ENCODE data around the gene UTP4.
"Not testable (repeated sequence)": the region's sequence is repeated elsewhere in the genome, so short reads cannot be mapped to it uniquely, and the experiment has no call there.

Gene UTP4

DNA sequence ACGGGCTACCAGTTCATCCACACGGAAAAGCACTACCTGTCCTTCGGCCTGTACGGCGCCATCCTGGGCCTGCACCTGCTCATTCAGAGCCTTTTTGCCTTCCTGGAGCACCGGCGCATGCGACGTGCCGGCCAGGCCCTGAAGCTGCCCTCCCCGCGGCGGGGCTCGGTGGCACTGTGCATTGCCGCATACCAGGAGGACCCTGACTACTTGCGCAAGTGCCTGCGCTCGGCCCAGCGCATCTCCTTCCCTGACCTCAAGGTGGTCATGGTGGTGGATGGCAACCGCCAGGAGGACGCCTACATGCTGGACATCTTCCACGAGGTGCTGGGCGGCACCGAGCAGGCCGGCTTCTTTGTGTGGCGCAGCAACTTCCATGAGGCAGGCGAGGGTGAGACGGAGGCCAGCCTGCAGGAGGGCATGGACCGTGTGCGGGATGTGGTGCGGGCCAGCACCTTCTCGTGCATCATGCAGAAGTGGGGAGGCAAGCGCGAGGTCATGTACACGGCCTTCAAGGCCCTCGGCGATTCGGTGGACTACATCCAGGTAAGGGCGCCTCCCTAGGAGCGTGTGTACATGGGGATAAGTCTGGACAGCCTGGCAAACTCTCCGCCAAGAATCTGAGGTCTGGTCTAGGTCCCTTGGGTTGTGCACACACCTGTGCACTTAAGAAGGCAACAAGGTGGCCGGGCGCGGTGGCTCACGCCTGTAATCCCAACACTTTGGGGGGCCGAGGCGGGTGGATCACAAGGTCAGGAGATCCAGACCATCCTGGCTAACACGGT, 22.8 kb upstream of the UTP4 start:
- FAIRE-seq (no peak), DNase-seq (ENCODE audit: insufficient read length, low spot score) (no peak)

DNA sequence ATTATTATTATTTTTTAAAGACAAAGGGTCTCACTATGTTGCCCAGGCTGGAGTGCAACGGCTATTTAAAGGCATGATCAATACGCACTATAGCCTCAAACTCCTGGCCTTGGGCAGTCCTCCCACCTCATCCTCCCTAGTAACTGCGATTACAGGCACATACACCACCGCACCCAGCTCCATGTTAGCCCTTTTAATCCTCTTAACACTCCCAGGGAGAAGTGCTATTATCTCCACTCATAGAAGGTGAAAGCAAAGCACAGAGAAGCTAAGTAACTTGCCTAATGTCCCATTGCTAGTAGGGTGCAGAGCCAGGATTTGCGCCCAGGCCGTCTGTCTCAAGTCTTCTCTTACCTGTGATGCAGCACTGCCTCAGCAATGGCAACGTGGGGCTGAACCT, 22.0 kb upstream of the UTP4 start:
- FAIRE-seq (no peak), DNase-seq (ENCODE audit: insufficient read length, low spot score) (no peak)

GRCh38 chr16:69111216-69111875, 21.1 kb upstream of the UTP4 start:
- FAIRE-seq (no peak), DNase-seq (ENCODE audit: insufficient read length, low spot score) (no peak)

GRCh38 chr16:69111876-69112230, 20.6 kb upstream of the UTP4 start:
- DNase-seq (ENCODE audit: insufficient read length, low spot score) (no peak), FAIRE-seq (no peak)

- peak; percentile 87 for DNase-seq (ENCODE audit: insufficient read length, low spot score)
- peak; percentile 8 for FAIRE-seq
These were observed 19.9 kb upstream of the UTP4 start for GRCh38 chr16:69112285-69113129.

GRCh38 chr16:69113216-69113615, 19.2 kb upstream of the UTP4 start:
- FAIRE-seq: no peak
- DNase-seq (ENCODE audit: insufficient read length, low spot score): no peak

GRCh38 chr16:69114346-69114975, 18.0 kb upstream of the UTP4 start:
- FAIRE-seq (no peak), DNase-seq (ENCODE audit: insufficient read length, low spot score) (no peak)

DNA sequence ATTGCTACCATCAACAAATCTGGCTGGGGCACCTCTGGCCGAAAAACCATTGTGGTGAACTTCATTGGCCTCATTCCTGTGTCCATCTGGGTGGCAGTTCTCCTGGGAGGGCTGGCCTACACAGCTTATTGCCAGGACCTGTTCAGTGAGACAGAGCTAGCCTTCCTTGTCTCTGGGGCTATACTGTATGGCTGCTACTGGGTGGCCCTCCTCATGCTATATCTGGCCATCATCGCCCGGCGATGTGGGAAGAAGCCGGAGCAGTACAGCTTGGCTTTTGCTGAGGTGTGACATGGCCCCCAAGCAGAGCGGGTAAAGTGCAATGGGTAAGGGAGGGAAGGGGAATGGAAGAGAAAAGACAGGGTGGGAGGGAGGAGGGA, 17.5 kb upstream of the UTP4 start:
- FAIRE-seq (no peak), DNase-seq (ENCODE audit: insufficient read length, low spot score) (no peak)

- FAIRE-seq (no peak), DNase-seq (ENCODE audit: insufficient read length, low spot score) (no peak)
These were observed 17.1 kb upstream of the UTP4 start for GRCh38 chr16:69115361-69115760.

- no peak for FAIRE-seq
These were observed 16.6 kb upstream of the UTP4 start for GRCh38 chr16:69115837-69116236.

DNA sequence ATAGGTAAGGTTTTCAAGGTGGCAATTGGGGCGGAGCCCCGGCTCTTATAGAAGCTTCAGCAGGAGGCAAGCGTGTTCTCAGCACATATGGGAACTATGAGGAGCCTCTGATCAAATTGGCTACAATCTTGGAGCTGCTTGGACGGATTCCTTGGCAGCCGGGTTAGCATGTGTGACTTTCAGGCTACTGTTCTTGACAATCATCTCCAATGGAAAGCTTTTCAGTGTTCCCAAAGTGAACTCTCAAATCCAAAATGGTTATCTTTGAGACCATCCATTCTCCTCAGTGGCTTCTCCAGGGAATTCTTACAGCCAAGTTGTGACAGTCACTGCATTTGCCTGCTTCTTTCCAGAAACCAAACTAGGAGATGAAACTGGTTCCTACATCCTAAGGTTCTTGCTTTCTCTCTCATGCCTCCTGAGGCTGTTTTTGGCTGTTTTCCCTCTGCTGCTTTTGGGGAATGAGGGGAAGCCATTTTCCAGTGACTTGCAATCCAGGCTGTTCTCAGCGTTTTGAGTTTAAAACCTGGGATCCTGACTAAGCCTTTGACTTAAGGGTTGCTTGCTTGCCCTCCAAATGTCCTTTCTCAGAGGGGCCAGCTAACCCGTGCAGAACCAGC, 16.1 kb upstream of the UTP4 start:
- no peak for DNase-seq (ENCODE audit: insufficient read length, low spot score)
- no peak for FAIRE-seq

More at GRCh38 chr16:69115837-69116236, 16.6 kb upstream of the UTP4 start:
- DNase-seq (ENCODE audit: insufficient read length, low spot score): no peak

DNA sequence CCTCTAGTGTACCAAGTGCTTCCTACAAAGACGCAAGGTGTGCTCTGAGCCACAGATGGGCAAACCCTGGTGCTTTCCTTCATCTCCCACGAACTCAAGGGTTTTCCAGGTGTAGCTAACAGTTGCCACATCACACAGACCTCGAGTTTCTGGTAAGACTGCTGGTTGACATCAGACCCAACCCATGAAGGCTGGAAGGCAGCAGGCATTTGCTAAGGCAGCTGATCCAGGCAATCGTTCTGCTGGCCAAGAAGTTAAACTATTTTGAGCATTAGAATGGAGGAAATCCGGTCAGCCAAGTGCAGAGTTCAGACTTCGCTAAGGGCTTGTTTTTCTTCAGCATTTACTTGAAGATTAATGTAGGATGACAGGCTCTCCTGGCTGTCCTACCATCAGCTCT, 15.5 kb upstream of the UTP4 start:
- no peak for FAIRE-seq
- DNase-seq (ENCODE audit: insufficient read length, low spot score): no peak

DNA sequence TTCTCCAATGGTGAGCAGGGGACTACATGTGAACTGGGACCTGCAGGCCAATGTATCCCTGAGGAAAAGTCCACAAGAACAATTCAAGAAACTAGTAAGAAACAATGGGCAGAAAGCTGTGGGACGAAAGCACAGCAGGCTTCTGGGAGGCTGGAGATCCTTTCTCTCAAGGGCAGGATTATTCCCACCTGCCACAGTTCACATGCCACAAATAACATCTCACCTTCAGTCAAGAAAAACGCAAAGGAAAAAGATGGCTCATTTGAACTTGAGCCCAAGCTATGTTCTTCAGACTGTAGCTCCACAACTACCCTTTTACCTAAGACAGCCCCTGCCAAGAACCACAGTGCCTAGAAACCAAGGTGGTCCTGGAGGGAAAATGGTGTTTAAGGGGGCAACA, 14.0 kb upstream of the UTP4 start:
- DNase-seq (ENCODE audit: insufficient read length, low spot score): no peak
- FAIRE-seq: no peak

- FAIRE-seq (no peak), DNase-seq (ENCODE audit: insufficient read length, low spot score) (no peak)
These were observed 13.5 kb upstream of the UTP4 start for GRCh38 chr16:69118994-69119393.

DNA sequence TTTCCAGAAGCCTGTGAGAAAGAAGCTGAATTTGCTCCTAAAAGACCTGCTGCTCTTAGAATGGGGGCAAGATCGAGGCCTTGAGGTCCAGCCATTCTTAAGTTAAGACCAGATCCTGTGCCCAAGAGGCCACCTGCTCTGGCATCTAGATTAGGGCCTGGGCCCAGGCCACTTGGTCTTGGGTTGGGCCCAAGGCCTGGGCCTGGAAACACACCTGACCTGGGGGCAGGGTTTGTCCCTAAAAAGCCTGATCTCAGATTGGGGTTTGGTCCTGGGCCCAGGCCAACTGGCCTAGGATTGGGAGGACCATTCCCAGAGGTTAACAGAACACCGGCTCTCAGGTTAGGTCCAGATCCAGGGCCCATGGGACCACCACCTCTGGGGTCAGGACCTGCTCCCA, 12.9 kb upstream of the UTP4 start:
- FAIRE-seq (no peak), DNase-seq (ENCODE audit: insufficient read length, low spot score) (no peak)

DNA sequence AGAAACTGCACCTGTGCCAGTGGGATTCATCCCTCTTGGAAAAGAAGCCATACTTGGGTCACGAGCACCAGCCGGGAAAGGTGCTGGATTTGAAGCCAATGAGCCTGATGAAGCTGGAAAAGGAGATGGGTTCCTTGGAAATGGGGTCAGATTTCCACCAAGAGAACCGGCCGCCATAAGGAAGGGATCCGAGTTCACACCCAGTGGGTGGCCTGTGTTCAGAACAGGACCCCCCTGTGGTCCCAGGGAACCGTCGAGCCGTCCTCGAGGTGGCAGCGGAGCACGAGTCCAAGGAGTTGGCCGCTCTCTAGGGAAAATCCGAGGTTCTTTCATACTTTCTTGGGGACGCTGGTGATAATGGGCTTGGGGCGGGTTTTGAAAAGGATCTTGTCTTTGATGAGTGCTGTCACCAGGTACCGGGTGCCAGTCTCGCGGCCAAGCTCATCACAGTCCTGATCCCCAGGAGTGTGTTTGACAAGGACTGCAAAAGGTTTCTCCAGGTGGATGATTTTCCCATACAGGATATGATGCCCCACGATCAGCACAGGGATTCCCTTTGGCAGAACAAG, 12.3 kb upstream of the UTP4 start:
- no peak for DNase-seq (ENCODE audit: insufficient read length, low spot score)
- FAIRE-seq: no peak

DNA sequence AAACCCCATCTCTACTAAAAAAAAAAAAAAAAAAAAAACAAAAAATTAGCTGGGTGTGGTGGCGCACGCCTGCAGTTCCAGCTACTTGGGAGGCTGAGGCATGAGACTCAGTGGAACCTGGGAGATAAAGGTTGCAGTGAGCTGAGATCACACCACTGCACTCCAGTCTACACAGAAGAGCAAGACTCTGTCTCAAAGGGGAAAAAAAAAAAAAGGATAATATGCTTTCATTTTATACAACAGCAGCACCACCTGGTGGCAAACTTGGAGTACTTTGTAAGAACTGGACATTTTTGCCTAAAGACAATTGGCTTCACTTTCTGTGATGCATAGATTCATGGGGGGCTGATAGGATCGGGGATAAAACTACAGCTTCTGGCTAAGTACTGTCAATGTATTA, 8.5 kb upstream of the UTP4 start:
- FAIRE-seq (peak; percentile 72), DNase-seq (ENCODE audit: insufficient read length, low spot score) (no peak)

DNA sequence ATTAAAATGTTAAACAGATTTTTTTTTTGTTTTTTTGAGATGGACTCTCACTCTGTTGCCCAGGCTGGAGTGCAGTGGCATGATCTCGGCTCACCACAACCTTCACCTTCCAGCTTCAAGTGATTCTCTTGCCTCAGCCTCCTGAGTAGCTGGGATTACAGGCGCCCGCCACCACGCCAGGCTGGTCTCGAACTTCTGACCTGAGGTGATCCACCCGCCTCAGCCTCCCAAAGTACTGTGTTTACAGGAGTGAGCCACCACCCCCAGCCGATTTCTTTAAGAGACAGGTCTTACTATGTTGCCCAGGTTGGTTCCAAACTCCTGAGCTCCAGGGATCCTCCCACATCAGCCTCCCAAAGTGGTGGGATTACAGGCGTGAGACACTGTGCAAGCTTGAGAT, 8.0 kb upstream of the UTP4 start:
- DNase-seq (ENCODE audit: insufficient read length, low spot score): not testable (repeated sequence)

GRCh38 chr16:69124961-69125360, 7.5 kb upstream of the UTP4 start:
- DNase-seq (ENCODE audit: insufficient read length, low spot score); FAIRE-seq: not testable (repeated sequence)

More for the DNA sequence above, 8.0 kb upstream of the UTP4 start:
- not testable (repeated sequence) for FAIRE-seq

- FAIRE-seq: no peak
- DNase-seq (ENCODE audit: insufficient read length, low spot score): no peak
These were observed 6.2 kb upstream of the UTP4 start for GRCh38 chr16:69126221-69126620.
